ACHN (cell line): ENCODE results near the gene PRKCZ.

ENCODE experiments used
- DNase-seq: peaks from one replicate; pipeline ENCODE4 v3.0.0-alpha.2; 2015
- in situ Hi-C: cut with HindIII; loops from 2 replicates; pipeline ENCODE4 v1.10.0; 2017; ENCODE audit warnings: low sequenced_read_pairs, low pct_ligation_motif_present, low pct_unique_long_range_greater_than_20kb

PRKCZ gene

DNA sequence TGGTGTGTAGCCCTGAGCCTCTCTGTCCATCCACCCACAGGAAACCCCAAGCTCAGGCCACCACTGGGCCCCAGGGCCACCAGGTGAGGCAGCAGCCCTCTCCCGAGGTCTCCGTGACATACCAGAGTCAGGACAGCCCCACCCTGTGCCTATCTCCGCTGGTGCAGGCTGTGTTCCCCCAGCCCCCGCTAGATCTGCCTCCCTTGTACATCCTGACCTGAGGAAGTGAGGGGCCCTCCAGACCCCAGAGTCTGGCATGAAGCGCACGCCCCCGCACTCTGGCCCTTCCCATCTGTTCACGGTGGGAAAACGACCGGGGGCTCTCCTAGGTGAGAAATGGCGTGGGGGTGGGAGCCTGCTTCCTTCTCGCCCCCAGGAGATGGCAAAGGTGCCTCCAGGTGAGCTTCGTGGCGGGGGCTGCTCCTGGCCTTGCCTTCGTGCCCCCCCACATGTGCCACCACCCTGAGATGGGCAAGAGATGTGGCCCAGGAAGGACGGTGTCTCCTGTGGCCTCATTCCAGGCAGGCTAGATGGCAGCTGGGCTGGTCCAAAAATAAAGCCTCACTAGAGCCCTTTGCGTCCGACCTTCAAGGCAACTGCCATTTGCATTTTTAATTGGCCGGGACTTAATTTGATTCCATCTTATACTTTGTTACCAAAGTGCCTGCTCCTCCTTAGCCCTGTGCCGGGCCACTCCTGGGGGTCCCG lies 28.0 kb upstream of the PRKCZ start:
- in situ Hi-C loops: no loop called here
- DNase-seq: no peak

DNA sequence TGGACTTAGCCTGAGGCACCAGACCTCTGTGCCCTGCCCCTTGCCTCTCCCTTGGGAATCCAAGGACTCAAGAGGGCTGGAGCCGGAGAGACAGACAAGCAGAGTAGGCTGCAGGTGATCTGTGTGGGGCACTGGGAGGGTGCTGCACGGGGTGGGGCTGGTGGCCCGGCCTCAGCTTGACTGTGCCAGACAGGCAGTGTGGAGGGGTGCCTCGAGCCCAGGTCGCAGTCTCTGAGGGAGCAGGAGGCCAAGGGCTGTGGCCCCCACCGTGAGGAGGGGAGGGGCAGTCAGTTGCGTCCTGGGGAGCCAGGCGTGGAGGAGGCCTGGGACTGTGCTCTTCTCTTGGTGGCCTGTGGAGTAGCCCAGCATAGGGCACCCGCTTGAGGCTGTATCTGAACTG lies 27.0 kb upstream of the PRKCZ start:
- in situ Hi-C loops: no loop called here

DNA sequence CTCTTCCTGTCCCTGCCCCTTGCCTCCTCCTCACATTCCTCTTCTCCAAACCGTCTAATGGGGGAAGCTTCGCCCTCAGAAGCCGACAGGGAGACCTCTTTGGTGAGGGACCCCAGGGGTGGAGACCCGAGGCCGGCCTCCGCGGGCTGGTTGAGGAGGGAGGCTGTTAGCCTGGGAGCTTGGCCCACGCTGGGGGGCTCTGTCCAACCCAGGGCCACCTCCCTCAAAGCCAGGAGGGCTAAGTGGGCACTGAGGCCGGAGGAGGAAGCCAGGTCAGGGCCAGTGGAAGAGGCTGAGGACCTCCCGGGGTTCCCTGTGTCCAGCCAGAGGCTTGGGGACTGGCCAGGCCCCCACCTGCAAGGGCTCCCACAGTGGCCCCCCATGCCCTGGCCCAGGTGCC lies 25.8 kb upstream of the PRKCZ start:
- in situ Hi-C loops: no loop called here

More for the DNA sequence above, 27.0 kb upstream of the PRKCZ start:
- DNase-seq: no peak

DNA sequence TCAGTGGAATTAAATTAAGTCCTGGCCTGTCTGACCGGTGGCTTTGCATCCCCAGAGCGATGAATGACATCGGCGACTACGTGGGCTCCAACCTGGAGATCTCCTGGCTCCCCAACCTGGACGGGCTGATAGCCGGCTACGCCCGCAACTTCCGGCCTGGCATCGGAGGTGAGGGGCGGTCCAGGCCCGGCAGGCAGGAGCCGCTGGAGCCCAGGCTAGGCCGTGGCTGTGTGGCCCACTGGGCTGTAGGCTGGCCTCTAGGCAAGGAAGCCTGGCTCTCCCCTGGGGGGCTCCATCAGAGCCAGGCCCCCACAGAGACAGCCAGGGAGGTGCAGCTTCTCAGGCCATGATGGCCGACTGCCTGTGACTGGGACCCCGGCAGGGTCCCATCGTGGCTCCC lies 25.3 kb upstream of the PRKCZ start:
- DNase-seq: no peak
- in situ Hi-C loops: no loop called here

More for the DNA sequence above, 25.8 kb upstream of the PRKCZ start:
- no peak for DNase-seq

DNA sequence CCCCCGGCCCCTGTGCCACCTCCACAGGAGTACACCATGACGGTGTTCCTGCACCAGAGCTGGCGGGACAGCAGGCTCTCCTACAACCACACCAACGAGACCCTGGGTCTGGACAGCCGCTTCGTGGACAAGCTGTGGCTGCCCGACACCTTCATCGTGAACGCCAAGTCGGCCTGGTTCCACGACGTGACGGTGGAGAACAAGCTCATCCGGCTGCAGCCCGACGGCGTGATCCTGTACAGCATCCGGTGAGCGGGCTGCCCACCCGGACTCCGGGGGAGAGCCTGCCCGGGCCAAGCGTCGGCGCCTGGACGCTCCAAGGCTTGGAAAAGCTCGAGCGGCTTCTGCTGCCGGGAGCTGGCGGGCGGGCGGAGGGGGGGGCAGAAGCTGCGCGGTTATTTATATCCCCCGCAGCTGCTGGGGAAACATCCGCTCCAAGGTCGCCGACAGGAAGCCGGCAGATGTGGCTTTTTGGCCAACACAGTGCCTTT lies 24.7 kb upstream of the PRKCZ start:
- DNase-seq: no peak
- in situ Hi-C loops: no loop called here

DNA sequence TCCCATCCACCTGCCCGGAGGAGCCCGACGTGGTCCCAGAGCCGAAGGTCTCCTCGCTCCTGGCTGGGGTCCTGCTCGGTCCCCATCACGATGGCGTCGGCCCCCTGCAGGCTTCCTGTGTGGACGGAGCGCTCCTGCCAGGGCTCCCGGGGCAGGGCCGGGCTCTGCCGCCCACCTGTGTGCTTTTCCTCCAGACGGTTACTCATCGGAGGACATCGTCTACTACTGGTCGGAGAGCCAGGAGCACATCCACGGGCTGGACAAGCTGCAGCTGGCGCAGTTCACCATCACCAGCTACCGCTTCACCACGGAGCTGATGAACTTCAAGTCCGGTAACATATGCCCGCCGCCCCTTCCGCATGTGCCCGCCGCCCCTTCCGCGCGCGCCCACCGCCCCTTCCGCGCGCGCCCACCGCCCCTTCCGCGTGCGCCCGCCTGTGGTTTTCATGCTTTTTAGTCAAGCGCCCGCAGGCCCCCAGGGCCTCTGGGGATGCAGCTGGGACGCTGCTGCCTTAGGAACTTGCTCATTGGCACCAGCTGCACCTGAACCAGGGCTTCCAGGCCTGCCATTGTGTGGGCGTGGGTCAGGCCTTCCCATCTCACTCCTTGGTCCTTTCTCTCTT lies 22.1 kb upstream of the PRKCZ start:
- no peak for DNase-seq
- in situ Hi-C loops: no loop called here

DNA sequence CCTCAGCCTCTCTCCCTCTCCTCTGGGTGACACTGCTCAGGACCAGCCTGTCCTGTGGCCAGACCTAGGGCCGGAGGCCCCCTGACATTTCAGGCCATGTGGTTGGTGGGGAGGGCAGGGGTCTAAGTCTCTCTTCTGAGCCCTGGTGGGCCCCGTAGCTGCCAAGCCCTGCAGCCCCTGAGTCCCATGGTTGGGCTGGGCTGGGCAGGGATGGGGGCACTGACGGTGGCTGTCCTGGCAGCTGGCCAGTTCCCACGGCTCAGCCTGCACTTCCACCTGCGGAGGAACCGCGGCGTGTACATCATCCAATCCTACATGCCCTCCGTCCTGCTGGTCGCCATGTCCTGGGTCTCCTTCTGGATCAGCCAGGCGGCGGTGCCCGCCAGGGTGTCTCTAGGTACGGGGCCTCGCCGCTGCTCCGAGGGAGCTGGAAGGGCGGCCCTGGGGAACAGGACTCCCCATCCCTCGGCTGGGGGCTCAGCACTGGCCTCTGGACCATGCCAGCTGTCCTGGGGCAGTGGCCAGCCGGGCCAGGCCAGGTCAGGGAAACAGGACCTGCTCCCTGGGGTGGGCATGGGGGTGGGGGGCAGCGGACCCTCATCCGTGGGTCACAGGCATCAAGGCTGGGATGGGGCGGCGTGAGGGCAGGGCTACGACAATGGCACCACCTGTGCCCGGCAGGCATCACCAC lies 21.2 kb upstream of the PRKCZ start:
- no peak for DNase-seq
- in situ Hi-C loops: no loop called here

DNA sequence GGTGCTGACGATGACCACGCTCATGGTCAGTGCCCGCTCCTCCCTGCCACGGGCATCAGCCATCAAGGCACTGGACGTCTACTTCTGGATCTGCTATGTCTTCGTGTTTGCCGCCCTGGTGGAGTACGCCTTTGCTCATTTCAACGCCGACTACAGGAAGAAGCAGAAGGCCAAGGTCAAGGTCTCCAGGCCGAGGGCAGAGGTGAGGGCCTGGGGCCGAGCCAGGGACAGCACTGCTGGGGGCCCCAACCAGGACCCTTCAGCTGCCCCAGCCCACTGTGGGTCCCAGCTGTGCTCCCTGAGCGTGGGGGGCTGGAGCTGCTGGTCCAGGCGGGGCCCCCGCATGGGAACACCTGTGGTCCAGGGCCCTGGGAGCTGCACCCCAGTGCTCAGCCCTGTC lies 20.6 kb upstream of the PRKCZ start:
- DNase-seq: no peak
- in situ Hi-C loops: no loop called here

DNA sequence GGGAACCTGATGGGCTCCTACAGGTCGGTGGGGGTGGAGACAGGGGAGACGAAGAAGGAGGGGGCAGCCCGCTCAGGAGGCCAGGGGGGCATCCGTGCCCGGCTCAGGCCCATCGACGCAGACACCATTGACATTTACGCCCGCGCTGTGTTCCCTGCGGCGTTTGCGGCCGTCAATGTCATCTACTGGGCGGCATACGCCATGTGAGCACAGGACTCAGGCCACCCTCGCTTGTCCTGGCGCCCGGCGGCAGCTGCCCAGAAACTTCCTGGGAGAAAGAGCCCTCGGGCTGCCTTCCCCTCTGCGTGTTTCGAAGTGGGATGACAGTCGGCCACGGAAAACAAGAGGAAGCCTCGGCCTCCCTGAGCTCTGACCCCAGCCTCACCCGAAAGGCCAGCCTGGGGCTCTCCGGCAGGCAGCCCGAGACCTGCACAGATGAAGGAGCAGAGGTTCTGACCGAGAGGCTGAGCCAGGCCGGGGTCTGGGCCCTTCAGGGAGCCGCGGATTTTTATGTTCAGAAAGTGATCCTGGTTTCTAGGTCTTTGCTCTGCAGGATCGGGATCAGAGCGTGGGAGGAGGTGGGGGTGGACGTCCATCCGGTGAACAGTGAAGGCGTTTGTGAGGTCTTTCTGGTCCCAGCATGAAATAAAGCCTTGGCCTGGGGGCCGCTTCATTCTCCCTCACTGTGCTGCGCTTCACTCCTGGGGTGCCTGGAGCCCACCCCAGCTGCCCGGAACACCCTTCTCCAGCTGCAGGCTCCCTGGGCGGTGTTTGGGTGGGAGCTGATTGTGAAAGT lies 19.9 kb upstream of the PRKCZ start:
- DNase-seq: no peak
- in situ Hi-C loops: no loop called here

DNA sequence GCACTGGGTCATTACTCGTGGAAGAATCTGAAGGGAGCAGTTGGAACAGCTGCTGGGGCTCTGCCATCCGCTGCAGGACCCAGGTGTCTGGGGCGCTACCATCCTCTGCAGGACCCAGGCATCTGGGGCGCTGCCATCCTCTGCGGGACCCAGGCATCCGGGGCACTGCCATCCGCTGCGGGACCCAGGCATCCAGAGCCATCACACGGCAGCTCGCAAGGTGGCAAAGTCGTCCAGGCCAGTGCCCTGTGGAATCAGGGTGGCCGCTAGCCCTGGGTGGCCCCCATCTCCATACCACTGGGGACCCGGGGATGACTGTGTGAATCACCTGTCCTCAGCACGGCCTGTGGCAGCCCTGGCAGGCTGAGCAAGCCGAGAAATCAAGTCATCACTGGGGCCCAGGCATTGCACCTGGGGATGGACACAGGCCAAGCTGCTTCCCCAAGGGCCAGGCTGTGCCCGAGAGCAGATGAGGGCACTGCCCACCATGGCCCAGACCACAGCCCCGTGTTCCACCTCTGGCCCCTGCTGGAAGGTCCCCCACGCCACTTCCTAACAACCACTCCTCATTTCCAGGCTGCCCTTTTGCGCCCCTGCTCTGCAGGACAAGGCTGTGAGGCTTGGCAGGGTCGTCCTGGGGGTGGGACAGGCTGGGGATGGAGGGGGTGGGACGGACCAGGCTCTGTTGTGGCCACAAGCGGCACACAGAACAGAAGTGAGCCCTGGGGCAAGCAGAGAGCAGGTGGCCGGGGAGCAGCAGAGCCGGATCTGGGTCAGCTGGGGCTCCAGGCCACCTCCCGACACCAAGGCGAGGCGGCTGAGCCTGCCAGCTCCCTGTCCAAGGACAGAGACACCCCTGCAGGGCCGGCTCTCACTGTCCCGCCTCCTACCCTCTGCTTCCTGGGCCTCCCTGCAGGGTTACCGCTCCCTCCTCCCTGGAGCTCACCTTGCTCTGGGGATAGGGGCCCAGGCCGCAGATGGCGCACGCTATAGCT lies 18.4 kb upstream of the PRKCZ start:
- DNase-seq: no peak
- in situ Hi-C loops: no loop called here

DNA sequence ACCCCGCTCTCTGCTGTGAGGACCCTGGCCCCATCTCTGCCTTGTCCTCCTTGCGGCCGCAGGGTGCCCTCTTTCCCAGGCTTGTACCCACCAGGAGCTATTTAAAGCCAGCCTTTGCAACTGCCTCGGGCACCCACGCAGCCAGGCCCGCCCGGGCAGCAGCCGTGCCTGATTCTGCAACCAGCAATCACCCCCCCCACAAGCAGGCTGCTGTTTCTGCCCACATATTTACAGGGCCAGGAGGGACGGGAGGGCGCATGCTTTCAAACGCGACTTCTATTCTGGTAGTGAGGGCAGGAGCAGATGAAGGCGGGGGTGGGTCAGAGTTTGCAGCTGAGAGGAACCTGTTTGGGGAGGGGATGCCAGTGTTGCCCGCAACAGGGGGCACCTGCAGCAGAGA lies 17.5 kb upstream of the PRKCZ start:
- in situ Hi-C loops: no loop called here

DNA sequence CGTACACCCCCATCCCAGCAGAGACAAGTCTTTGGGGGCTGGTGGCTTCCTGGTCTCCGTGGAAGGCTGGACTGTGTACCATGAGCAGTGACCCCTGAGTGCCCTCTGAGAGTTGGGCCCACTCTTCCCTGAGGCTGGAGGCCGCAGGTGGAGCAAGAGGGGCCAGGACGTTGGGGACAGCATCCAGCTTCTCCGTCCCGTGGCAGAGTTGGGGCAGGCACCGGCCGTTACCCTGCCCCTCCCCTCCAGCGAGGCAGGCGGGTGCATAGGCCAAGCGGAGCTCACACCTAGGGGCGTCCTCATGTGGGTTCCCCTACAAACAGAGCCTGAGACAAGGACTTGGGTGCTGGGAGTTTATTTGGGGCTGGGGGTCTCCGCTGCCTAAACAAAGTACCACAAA lies 17.0 kb upstream of the PRKCZ start:
- no peak for DNase-seq
- in situ Hi-C loops: no loop called here

More for the DNA sequence above, 17.5 kb upstream of the PRKCZ start:
- no peak for DNase-seq

DNA sequence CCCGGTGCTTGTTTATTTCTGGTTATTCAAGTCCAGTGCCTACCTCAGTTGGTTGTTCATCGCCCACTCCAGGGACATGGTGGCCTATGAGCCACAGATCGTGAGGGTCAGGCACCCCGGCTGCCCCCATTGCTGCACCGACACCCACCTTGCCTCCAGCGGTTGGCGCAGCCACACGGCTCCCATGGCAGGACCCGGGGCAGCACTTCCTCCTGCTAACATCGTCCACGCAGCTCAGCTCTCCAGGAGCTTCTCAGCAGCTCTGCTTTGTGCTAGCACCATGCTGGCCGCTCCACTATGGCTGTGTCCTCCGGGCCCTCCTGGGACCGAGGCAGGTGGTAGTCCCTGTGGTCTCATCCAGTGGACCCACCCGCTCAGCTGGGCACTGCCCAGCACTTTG lies 13.9 kb upstream of the PRKCZ start:
- in situ Hi-C loops: no loop called here
- no peak for DNase-seq

DNA sequence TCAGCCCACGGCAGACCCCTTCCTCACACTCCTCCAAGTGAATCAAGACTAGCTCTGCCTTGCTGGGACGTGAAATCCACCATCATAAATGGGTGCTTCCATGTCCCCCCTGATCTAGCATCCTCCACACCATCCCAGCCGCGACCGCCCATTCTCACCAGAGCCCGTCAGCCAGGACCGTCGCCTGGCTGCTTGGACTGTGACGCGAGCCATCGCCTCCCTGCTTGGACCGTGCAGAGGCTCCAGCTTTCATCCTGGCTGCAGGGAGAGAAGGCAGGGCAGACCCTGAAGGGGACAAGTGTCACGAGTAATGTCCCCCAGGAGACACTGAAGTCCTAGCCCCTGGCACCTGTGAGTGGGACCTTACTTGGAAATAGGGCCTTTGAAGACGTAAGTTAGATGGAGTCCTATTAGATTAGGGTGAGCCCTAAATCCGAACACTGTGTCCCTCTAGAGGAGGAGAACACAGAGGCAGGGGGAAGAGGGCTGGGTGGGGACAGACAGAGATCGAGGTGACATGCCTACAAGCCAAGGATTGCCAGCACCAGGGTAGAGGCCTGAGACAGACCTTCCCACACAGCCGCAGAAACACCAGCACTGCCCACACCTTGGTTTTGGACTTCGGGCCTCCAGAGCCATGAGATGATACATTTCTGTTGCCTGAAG lies 12.8 kb upstream of the PRKCZ start:
- in situ Hi-C loops: no loop called here
- no peak for DNase-seq

DNA sequence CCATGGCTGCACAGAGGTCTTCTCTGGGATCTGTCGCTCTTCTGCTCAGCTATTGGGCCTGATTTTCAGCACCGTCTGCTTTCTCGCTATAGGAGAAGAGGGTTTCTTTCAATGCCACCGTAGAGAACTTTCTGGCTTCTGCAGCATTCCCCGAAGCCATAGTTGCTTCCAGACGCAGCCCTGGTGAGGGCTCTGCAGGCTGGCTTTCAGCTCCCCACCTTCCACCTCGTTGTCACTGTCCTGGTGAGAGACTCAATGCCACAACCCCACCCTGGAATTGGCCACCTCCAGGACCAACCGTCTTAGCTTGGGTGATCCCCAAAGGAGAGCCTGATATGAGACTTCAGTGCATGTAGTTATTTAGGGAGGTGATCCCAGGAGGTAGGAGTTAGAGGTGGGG lies 12.0 kb upstream of the PRKCZ start:
- in situ Hi-C loops: no loop called here
- no peak for DNase-seq

DNA sequence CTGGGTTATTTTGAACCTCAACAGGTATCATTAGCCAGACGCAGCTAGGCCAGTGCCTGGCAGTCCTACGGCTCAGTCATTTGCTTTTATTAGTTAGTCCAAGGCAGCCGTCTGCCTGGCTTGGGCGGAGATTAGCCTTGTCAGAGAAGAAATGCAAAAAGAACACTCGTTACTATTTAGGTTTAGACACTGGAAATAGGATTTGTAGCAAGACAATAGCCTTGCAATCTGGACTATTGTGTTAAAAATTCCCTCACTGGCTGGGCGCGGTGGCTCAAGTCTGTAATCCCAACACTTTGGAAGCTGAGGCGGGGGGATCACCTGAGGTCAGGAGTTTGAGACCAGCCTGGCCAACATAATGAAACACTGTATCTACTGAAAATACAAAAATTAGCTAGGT lies 11.0 kb upstream of the PRKCZ start:
- in situ Hi-C loops: no loop called here
- no peak for DNase-seq

DNA sequence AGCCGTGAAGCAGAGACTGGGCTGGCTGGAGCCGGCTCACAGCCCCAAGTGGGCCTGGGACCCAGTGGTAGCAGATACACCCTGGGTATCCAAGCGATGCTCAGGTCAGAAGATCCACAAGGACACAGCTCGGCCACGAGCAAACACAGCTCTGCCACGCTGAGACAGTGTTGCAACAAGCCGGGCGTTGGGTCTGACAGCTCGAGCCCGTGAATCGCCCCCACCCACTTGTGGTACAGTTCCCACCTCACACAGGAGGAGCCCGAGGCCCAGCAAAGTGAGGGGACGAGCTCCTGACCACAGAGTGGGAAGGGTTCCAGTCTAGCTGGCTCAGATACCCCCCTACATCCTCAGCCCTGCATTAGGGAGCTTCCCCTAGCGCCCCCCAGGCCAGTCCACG lies 8.9 kb upstream of the PRKCZ start:
- no peak for DNase-seq
- in situ Hi-C loops: no loop called here
